ENCODE measurements around the gene MAST3.

GRCh38 chr19:18137657-18138339, 40.2 kb downstream of the MAST3 start:
- TF ChIP-seq EP300 (IDR thresholded peaks at IDR 0.05) (no peak), CTCF (IDR thresholded peaks at IDR 0.05) (no peak), POLR2A (IDR thresholded peaks at IDR 0.05) (no peak)
